Suprapubic skin (tissue), 3 donors: ENCODE data around the gene RAD9A.

Source experiments
- EP300 ChIP-seq: sonication (generic); formaldehyde crosslinking; IDR thresholded peaks from one replicate; pipeline ENCODE4 v1.6.1; 2017; ENCODE audit warnings: antibody characterized with exemption
- POLR2A ChIP-seq, 2 donors: fragments of 450-650 bp; IDR thresholded peaks; one replicate each; pipeline ENCODE4 v1.6.1; 2017; ENCODE audit warnings: antibody characterized with exemption in 2 of 2, mild to moderate bottlenecking in 2 of 2, moderate library complexity in 2 of 2
- TF ChIP-seq, protein P1 (sequence below), 2 donors: fragments of 200-600 bp in 1 of 2; fragments of 450-650 bp in 1 of 2; sonication (generic) in 1 of 2; IDR thresholded peaks; one replicate each; pipeline ENCODE4 v1.5.1; 2016 to 2019; ENCODE audit warnings: antibody characterized with exemption in 2 of 2, mild to moderate bottlenecking in 1 of 2, moderate library complexity in 1 of 2

DNA sequence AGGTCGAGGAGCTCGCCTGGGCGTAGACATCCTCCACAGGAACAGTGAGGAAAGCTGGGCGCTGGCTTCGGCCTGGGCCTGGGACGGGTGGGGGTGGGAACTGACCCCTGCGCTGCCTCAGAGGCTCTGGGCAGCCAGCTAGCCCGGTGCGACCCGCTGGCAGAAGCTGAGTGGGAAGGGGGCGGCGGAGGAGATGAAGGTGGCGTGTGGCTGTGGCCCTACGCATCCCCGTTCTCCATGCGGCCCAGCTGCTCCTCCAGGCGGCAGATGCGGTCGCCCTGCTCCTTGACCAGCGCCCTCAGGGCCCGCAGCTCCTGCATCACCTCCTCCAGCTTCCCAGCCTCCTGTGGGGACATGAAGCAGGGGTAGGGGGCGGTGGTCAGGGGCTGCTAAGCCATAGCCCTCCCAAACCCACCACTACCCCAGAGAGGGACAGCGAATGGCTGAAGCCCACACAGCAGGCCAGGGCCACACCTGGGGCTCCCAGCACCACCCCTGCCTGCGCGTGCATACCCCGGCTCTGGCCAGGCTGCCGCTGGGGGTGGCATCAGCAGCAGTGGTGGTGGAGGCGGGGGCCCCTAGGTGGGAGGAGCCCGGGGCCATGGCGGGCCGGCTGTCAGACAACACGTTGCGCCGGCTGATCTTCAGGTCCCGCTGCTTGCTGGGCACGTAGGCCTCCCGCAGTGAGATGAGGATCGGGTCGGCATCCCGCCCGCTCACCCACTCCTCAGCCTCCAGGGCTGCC lies 46.5 kb downstream of the RAD9A start:
- TF ChIP-seq, protein P1, sequence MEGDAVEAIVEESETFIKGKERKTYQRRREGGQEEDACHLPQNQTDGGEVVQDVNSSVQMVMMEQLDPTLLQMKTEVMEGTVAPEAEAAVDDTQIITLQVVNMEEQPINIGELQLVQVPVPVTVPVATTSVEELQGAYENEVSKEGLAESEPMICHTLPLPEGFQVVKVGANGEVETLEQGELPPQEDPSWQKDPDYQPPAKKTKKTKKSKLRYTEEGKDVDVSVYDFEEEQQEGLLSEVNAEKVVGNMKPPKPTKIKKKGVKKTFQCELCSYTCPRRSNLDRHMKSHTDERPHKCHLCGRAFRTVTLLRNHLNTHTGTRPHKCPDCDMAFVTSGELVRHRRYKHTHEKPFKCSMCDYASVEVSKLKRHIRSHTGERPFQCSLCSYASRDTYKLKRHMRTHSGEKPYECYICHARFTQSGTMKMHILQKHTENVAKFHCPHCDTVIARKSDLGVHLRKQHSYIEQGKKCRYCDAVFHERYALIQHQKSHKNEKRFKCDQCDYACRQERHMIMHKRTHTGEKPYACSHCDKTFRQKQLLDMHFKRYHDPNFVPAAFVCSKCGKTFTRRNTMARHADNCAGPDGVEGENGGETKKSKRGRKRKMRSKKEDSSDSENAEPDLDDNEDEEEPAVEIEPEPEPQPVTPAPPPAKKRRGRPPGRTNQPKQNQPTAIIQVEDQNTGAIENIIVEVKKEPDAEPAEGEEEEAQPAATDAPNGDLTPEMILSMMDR (IDR thresholded peaks at IDR 0.05), result no peak
- TF ChIP-seq EP300, result no peak
- no peak for TF ChIP-seq POLR2A (IDR thresholded peaks at IDR 0.05)
